ENCODE data around the gene PARP1. TPM values are rescaled to one million over a fixed set of nuclear protein-coding genes. Genes with fewer than 3 reads are reported as not detected.

The PARP1 gene
- total and polyA plus RNA-seq, 9 donors: 24.7 to 74.6 (median 63.1) TPM

- no peak for DNase-seq
- WGBS, 3 donors: 68 to 94% (median 79%) methylated on average over 5 of the region's 5 CpGs
- Histone ChIP-seq H3K27ac (no peak overlapping the region), H3K4me1 (ENCODE audit: insufficient read depth) (no peaks in the 10 kb centered on the region), H3K36me3 (no peaks in the 10 kb centered on the region), H3K9me3 (no peaks in the 10 kb centered on the region), H3K4me3 (no peak overlapping the region), H3K27me3 (no peaks in the 10 kb centered on the region)
- no peak for TF ChIP-seq POLR2A (IDR thresholded peaks at IDR 0.05)
- no peak for TF ChIP-seq CTCF (IDR thresholded peaks at IDR 0.05)
- no peak for TF ChIP-seq EP300 (IDR thresholded peaks at IDR 0.05)
- intact Hi-C loops (cut with DNase I): no loop called here
Observed at GRCh38 chr1:226440512-226440911, 32.6 kb upstream of the PARP1 start.

DNA sequence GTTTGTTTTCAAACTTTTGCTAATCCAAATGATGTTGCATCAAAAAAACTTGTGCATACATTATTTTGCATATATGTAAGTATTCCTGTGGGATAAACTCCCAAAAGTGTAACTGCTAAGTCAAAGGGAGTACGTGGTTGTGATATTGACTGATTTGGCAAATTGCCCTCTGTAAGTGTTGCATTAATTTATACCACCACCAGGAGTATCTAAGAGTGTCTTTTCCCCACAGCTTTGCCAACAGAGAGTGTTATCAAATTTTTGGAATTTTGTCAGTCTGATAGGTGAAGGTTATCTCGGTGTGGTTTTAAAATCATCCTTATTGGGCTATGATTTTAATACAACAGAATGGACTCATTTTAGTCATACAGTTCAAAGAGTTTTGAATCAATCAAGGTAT lies 30.1 kb upstream of the PARP1 start:
- H3K9me3 ChIP-seq: no peaks in the 10 kb centered on the region
- intact Hi-C loops (cut with DNase I): no loop called here
- H3K4me3 ChIP-seq: no peak overlapping the region
- no peak for TF ChIP-seq EP300 (IDR thresholded peaks at IDR 0.05)
- TF ChIP-seq POLR2A (IDR thresholded peaks at IDR 0.05): no peak
- TF ChIP-seq CTCF (IDR thresholded peaks at IDR 0.05): no peak
- no peak for DNase-seq
- no peaks in the 10 kb centered on the region for H3K4me1 ChIP-seq (ENCODE audit: insufficient read depth)
- H3K36me3 ChIP-seq: no peaks in the 10 kb centered on the region
- no peak overlapping the region for H3K27ac ChIP-seq
- WGBS, 3 donors: 48 to 50% (median 49%) methylated on average over 2 of the region's 2 CpGs
- H3K27me3 ChIP-seq: no peaks in the 10 kb centered on the region

DNA sequence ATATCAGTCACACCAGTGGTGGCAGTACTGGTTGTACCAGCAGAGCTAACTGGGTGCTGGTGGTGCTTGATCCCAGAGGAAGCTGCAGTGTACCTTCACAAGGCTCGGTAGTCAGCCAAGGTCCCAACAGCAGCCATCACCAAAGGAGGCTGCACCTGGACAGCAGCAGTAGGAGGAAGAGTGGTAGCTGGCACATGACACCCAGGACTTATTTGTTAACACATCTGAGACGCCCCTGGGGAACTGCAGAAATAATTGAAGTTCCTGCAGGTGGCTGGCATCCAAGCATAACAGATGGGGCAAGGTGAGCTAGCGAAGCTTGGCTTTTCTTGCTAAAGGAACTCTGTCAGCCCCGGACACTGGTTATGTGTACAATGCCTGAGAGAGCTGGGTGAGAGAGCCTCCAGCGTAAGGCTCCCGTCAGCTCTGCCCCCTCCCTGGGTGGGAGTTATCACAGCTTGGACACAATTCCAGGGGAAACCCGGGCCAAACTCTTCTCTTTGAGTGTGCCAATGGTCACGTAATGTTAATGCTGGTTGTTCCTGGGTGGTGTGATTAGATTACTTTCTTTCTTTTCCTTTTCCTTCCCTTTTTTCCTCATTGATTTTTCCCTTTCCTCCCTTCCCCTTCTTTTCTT lies 29.1 kb upstream of the PARP1 start:
- intact Hi-C loops (cut with DNase I): no loop called here
- H3K4me3 ChIP-seq: no peak overlapping the region
- DNase-seq: no peak
- no peak overlapping the region for H3K27ac ChIP-seq
- no peaks in the 10 kb centered on the region for H3K9me3 ChIP-seq
- no peaks in the 10 kb centered on the region for H3K27me3 ChIP-seq
- no peaks in the 10 kb centered on the region for H3K4me1 ChIP-seq (ENCODE audit: insufficient read depth)
- TF ChIP-seq CTCF (IDR thresholded peaks at IDR 0.05) (no peak), POLR2A (IDR thresholded peaks at IDR 0.05) (no peak)
- no peaks in the 10 kb centered on the region for H3K36me3 ChIP-seq
- WGBS, 3 donors: 12 to 17% (median 12%) methylated on average over 8 of the region's 8 CpGs

DNA sequence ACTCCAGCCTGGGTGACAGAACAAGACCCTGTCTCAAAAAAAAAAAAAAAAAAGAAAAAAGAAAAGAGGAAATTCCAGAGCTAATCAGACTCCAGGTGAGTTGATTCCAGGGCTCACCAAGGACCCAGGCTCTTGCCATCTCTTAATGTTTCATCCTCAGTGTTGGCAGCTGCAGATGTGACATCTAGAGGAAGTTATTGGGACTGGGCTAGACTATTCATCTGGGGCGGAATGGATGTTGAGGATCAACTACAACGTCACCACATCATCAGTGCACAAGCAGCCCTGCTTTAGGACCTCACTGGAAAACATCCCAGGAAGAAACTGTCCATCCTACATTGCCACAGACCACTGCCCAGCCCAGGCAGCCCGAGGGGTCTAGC lies 28.6 kb upstream of the PARP1 start:
- intact Hi-C loops (cut with DNase I): no loop called here
- no peak overlapping the region for H3K4me3 ChIP-seq
- no peak overlapping the region for H3K27ac ChIP-seq
- no peaks in the 10 kb centered on the region for H3K9me3 ChIP-seq
- no peaks in the 10 kb centered on the region for H3K36me3 ChIP-seq
- no peak for DNase-seq
- no peak for TF ChIP-seq CTCF (IDR thresholded peaks at IDR 0.05)
- no peak for TF ChIP-seq EP300 (IDR thresholded peaks at IDR 0.05)
- no peak for TF ChIP-seq POLR2A (IDR thresholded peaks at IDR 0.05)
- H3K27me3 ChIP-seq: no peaks in the 10 kb centered on the region
- no peaks in the 10 kb centered on the region for H3K4me1 ChIP-seq (ENCODE audit: insufficient read depth)
- WGBS, 3 donors: 69 to 73% (median 71%) methylated on average over 3 of the region's 3 CpGs
